NK-92 treated with Interleukin-12 subunit alpha and Interleukin-12 subunit beta, amount 100 ng/mL, for 24 hours (cell line): Measurements from ENCODE around the gene BATF2.
"Not testable (repeated sequence)": the region's sequence is repeated elsewhere in the genome, so short reads cannot be mapped to it uniquely, and the experiment has no call there.

Source experiments
- DNase-seq: peaks from one replicate; lab custom pipeline; 2025; lab: John Stamatoyannopoulos, UW

BATF2 gene, protein sequence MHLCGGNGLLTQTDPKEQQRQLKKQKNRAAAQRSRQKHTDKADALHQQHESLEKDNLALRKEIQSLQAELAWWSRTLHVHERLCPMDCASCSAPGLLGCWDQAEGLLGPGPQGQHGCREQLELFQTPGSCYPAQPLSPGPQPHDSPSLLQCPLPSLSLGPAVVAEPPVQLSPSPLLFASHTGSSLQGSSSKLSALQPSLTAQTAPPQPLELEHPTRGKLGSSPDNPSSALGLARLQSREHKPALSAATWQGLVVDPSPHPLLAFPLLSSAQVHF

DNA sequence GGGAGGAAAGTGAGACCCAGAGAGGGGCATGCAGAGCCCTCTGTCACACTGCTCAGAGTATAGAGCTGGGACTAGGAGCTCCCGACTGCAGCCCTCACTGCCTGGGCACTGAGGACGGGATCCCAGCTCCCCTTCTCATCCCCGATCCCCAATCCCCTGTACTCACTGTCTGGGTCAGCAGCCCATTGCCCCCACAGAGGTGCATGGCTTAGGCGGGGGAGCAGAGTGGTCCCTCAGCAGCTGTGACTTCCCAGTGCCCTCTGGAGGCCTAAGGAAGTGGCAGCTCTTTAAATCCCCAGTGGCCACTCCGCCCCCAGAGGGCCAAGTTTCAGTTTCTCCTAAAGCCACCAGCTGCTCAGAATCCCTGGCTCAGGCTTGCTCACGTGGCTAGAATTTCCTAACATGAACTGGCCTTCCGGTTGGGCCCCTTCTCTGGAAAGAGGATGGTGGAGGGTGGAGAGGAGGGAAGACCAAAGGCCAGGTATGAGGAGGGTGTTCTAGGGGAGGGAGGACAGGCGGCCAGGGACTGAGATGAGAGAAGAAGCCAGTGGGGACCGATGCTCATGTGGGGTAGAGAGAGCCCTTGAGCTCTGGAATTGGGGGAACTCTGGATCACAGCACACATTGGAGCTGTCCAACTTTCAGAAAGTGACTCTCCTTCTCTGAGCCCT is at the start of gene BATF2:
BATF2 (minus strand) TSS at position 262 of the 671 bp plus-strand sequence; CDS start at position 205, 57 bp downstream.
- no peak for DNase-seq

DNA sequence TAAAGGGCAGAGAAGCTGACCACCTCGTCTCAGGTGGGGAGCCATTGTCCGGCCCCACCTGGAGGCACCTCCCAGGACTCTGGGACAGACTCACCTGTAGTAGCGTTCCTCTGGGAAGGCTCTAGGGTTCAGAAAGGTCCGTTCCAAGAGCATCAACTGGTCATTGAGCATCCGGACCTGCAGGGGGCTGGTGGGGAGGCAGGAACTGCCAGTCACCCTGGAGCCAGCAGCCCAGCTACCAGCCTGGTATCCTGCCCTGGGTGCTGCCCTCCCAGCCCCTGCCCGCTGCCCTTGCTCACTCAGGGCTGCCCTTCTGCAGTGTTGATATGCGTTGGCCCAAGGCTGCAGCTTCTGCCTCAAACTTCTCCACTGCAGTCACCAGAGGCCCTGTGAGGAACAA is 49.0 kb upstream of the BATF2 start:
- no peak for DNase-seq

DNA sequence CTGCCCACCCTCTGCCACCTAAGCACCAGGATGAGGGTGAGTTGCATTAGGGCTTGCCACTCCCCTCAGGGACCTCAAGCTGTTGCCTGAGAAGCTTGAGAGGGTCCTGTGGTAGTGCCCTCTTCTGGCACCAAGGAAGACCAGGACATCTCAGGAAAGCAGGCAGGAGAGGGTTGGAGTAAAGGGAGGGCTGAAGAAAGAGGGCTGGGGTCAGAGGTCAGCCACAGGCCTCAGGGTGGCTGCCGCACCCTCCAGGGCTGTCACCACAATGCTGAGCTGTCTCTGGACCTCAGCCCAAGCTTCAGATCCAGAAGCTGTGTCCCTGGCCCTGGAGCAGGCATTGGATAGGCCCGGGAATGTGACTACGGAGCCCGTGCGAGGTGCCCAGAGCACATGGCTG is 48.3 kb upstream of the BATF2 start:
- DNase-seq: no peak

DNA sequence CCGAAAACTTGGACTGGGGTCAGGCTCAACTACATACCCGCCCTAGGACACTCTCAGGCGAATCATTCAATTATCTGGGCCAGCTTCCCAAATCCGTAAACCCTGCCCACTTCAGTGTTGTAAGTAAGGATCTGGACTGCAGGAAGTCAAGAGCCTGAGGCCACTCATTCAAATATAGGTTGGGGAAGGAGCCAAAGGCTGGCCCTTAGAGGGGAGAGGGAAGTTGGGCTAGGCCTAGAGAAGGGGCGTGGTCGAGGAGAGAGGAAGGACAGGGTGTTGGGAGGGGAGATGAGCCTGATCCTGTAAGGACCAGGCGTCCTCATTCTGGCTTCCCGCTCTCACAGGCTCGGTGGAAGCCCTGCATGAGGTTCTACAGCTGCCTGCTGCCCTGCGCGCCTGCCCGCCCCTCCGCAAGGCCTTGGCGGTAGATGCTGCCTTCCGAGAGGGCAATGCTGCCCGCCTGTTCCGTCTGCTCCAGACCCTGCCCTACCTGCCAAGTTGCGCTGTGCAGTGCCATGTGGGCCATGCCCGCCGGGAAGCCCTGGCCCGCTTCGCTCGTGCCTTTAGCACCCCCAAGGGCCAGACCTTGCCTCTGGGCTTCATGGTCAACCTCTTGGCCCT is 47.2 kb upstream of the BATF2 start:
- DNase-seq: no peak

DNA sequence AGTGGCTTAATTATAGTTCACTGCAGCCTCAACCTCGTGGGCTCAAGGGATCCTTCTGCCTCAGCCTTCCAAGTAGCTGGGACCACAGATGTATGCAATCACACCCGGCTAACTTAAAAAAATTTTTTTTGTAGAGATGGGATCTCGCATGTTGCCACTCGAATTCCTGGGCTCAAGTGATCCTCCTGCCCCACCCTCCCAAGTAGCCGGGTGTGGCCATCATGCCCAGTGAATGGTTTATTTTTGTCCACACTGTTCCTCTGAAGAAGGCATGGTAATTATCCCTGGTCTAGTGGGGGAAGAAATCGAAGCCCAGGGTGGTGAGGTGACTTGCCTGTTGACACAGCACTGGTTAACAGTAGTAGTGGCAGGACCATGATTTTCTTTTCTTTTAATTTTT is 46.1 kb upstream of the BATF2 start:
- DNase-seq: no peak

DNA sequence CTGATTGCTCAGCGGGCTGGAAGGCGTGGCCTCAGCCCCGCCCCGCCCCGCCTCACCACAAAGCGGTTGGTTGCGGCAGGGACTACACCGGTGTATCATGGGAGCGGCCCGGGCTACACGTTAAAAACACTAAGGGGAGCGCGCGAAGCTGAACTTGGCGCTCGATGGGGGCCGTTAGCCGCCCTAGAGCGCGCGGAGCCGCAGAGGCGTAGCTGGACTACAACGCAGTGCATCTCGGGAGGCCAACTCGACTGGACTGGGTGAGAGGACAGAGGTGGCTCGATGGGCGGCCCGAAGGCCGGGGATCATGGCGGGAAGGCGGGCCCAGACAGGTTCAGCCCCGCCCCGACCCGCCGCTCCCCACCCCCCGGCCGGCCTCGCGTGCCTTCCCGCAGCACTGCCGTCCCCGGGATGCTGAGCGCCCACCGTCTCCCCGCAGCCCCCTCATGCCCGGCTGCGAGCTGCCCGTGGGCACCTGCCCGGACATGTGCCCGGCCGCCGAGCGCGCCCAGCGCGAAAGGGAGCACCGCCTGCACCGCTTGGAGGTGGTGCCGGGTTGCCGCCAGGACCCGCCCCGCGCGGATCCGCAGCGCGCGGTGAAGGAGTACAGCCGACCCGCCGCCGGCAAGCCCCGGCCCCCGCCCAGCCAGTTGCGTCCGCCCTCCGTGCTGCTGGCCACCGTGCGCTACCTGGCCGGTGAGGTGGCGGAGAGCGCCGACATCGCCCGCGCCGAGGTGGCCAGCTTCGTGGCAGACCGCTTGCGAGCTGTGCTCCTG is 44.3 kb upstream of the BATF2 start, which contains the start of gene SAC3D1:
SAC3D1 (plus strand) TSS at position 364 of the 776 bp plus-strand sequence; CDS start at position 447, 83 bp downstream.
- peak; percentile 93 for DNase-seq

DNA sequence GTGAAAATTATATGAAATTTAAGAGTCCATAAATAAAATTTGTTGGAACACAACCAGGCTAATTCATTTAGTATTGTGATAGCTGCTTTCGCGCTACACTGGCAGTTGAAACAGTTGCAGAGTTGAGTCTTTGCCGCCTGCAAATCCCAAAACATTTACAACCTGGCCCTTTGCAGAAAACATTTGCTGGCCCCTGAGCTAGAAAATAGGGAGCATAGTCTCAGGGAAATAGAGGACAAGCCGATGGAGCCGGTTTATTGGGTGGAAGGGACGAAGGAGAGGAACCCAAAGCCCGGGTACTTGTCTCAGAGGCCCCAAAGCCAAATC is 43.7 kb upstream of the BATF2 start:
- DNase-seq: no peak

DNA sequence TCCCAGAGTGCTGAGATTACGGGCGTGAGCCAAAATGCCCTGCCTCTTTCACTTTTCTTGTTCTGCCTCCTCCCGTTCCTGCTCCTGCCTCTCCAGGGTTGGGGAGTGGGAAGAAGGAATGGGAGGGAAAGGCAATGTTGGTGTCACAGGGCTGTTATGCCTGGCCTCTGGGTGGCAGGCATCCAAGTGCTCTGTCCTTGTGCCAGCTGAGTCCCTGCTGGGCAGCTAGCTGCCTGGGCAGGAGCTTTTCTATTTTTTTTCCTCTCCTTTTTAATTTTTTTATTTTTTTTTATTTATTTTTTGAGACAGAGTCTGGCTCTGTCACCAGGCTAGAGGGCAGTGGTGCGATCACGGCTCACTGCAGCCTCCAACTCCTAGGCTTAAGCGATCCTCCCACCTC is 40.2 kb upstream of the BATF2 start:
- no peak for DNase-seq

DNA sequence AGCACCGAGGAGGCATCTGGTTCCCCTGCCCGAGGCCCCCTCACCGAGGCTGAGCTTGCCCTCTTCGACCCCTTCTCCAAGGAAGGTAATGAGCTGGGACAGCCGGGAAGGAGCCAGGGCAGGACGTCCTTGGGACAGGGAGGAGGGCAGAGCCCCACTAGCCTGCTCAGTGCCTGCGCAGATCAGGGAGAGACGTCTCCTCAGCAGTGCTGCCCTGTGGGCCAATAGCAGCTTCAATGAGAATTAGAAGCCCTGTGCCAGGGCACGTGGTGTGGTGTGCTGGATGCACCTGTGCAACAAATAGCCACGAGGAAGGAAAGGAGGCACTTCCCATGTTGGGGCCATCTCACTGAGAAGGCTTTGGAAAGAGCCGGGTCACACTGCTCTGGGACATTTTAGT is 38.8 kb upstream of the BATF2 start:
- no peak for DNase-seq

DNA sequence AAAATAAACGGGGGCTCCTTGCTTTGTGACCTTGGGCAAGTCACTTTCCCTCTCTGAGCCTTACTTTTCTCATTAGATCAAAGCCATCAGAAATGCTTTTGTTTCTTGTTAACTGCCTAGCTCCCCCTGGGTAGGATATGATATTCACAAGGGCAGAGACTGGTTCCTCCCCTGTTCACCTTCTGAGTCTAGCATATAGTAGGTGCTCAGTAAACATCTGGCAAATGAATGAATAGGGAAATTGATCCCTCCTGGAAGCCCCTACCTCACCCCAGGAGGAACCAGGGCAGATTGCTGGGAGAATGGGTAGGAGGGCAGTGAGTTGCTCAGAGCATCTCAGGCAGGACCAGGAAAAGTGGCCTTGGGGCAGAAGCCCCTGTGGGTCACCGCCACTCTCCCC is 37.7 kb upstream of the BATF2 start:
- DNase-seq: no peak

DNA sequence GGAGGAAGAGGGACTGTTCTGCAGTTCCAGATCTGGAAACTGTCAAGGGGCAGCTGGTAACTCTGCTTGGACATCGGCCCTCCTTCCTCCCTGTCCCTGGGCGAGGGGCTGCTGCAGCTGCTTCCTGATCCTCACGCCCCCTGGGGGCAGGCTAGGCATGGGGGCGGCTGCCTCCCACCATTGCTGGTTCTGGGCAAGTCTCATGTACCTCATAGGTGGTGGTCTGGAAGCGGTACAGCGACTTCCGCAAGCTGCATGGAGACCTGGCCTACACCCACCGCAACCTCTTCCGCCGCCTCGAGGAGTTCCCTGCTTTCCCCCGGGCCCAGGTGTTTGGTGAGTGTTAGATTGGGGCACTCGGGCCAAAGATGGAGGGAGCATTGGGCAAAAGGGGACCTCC is 35.4 kb upstream of the BATF2 start:
- DNase-seq: no peak

DNA sequence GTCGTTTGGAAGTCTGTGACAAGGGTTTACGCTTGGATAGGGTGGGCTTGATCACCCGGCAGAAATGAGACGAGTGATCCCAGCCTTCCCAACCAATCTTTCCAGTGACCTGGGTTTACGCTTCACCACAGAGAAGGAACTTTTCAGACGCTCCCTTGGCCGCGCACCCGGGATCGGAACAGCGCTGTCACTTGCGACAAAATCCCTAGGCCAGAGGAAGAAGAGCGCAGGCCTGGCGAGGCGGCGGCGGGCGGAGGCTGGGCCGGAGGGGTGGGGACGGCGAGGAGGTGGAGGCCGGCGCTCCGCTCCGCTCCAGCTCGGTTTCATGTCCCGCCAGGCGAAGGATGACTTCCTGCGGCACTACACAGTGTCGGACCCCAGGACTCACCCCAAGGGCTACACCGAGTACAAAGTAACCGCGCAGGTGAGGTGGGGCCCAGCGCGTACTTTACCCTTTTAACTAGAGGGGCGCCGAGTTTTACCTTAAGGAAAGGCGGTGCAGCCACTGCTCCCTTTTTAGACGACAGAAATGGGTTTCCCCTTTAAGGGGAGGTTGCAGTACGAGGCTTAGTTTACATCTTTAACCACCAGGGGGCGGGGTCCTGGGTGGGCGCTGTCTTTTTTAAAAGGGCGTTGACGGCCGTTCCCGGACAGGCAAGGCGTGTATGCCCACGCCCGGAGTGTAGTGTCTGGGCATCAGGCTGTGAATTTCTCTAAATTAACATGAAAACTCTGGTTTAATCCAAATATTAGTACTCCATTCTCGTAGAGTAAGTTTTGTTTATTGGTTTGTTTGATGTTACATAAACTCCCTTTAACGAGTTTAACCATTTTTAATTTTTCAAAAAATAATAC is 30.7 kb upstream of the BATF2 start, which contains the start of gene SNX15:
SNX15 (plus strand) TSS at position 227 of the 855 bp plus-strand sequence; CDS start at position 326, 99 bp downstream.
- peak; percentile 85 for DNase-seq

DNA sequence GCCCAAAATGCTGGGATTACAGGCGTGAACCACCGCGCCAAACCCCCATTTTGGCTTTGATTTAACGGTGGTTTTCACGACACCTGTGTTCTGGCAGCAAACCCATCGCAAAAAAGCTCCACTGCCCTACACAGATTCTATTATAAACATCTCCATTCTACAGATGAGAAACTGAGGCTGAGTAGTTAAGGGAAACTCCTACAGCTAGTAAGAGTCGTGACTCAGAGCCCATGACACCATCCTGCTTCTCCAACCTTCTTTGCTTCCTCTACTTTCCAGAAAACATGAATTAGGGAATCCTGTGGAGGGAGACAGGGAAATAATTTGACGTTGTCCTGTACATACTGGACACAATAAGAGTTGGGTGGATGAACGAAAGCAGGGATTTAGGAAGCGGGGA is 30.0 kb upstream of the BATF2 start:
- no peak for DNase-seq

DNA sequence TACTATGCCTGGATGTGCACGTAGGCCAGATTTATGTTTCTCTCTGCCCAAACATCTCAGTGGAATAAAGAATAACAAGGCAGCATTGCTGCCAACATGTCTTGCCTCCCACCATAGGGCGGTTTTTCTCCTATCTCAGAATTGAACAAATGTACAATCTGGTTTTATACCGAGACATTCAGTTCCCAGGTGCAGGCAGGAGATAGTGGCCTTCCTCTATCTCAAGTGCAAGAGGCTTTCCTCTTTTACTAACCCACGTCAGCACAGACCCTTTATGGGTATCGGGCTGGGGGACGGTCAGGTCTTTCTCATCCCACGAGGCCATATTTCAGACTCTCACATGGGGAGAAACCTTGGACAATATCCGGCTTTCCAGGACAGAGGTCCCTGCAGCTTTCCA is 26.7 kb upstream of the BATF2 start:
- not testable (repeated sequence) for DNase-seq

DNA sequence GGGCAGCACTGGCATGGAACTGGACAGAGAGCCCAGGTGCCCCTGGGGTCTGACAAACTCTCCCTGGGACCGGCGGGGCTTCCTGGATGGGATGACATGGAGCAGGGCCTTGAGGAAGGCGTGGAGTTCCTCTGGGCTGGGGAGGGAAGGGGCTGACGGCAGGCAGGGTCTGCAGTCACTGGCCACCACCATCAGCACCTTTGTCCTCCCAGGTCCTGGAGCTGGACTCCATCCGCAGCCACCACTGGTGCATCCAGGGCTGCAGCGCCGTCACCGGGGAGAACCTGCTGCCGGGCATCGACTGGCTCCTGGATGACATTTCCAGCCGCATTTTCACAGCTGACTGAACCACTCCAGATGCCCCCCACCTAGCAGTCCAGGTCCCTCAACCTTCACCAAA is 24.7 kb upstream of the BATF2 start:
- DNase-seq: no peak

DNA sequence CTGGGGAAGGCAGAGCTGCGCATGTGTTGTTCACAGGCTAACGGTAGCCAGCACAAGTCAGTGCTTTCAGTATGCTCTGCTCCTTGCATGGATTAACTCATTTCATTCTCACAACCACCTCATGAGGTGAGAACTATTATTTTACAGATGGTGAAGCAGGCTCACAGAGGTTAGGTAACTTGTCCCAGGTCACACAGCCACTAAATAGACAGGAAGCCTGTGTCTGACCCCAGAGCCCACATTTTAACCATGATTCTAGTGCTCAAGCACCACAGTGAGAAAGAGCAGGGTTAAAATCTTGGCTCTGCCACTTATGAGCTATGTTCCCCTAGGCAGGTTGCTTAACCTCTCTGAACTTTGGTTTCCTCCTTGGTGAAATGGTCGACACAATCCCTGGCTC is 24.2 kb upstream of the BATF2 start:
- DNase-seq: peak; percentile 58

DNA sequence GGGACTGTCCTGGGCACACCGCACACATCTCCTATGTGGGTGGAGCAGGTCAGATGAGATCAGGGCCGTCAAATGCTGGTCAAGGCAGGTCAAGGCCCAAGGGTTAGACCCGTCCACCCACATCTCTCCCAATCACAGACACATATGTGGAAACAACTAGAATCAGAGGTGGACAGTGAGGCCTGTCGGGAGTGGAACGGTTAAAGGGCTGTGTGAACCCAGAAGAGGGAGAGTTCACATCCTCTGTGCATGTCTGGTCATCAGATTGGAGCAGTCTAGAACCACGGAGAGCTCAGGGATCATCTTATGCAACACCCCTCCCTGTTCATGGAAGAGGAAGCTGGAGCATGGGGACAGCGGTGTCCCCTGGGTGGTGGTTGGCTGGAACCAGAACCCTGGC is 23.1 kb upstream of the BATF2 start:
- DNase-seq: no peak

DNA sequence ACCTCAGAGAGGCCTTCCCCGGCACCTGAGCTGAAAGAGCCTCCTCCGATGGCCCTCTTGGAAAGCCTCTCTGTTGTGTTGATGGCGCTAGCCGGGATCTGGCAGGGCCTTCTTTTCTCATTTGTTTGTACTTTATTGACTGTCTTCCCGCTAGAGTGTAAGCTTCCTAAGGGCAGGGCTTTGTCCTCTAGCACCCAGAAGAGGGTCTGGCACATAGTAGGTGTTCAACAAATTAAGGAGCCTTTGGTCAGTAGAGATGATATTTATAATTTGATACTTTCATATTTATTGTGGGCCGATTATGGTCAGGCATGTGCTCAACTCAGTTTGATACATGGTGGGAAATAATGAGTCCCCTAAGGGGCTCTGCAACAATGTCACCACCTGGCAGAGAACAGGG is 21.2 kb upstream of the BATF2 start:
- no peak for DNase-seq

DNA sequence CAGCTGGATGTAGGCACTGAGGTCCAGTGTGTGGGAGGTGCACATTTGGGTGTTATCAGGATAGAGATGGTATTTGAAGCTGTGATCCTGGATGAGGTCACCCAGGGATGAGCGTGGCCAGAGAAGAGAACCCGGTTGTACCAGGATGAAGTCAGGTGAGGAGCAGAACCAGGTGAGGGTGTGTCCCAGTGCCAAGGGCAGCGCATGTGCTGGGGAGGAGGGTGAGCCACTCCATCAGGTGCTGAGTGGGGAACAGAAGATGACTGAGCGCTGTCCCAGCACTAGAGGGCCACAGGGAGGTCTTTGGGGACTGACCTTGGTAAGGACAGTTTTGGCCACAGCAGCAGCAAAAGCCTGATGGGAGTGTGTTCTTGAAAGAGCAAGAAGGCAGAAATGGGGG is 19.9 kb upstream of the BATF2 start:
- no peak for DNase-seq

DNA sequence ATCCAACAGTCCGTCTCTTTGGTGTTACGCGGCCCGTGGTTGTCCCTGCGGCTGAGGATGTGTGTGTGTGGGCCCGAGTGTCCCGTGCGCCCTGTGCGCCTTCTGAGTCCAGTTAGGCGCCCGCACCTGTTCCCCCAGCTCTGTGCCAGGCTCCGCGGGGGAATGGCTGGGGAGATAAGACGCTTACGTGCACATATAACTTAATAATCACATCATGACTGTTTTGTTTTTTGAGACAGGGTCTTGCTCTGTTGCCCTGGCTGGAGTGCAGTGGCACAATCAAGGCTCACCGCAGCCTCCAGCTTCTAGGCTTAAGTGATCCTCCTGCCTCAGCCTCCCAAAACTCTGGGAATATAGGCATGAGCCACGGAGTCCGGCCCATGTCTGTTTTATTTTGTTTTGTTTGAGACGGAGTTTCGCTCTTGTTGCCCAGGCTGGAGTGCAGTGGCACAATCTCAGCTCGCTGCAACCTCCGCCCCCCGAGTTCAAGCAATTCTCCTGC is 18.0 kb upstream of the BATF2 start:
- DNase-seq: no peak
